ENCODE data around the gene TMEM17.

DNA sequence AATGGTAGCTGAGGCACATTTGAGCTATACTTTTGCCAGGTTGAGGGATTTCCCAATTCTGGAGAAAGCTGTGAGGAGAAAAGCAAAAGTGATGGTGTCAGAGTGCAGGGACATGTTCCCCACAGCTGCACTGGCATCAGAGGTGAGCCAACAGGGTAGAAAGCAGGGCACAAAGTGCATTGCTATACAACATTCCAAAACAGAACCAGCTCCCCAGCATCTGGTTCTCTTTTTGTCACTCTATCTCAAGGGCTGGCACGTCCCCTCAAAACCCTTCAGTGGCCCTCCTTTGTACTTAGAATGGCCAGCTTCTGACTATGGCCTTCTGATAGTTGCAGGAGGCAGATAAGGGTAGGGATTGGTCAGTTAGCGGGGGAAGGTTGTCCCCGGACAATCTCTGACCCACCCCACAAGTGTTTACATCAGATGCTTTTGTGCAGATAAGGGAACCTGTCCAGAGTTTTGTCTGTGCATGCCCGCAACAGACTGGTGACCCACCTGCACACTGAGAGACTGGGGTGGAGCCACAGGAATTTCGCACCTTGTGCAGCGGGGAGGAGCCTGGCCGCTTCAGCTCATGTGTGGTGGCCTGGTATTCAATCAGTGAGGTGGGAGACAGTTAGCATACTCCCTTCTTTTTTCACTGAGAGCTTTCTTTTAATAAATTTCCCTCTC lies 31.0 kb upstream of the TMEM17 start:
- no peak for TF ChIP-seq EZH2 (IDR thresholded peaks at IDR 0.05; ENCODE audit: borderline replicate concordance, low read depth, low read length, severe bottlenecking)
- no peak for TF ChIP-seq CTCF (IDR thresholded peaks at IDR 0.05; ENCODE audit: borderline replicate concordance, extremely low read depth, low read length, poor library complexity, severe bottlenecking)
